Tibial nerve (tissue), 4 donors: ENCODE results near the gene BMX.

ENCODE experiments used
- CTCF ChIP-seq, 5 experiments: fragments of 200-600 bp in 3 of 5; fragments of 450-650 bp in 2 of 5; sonication (generic) in 3 of 5; IDR thresholded peaks; one replicate each; pipeline ENCODE4 v1.5.1; 2016 to 2019; ENCODE audit warnings: antibody characterized with exemption in 5 of 5, mild to moderate bottlenecking in 3 of 5, moderate library complexity in 2 of 5
- EP300 ChIP-seq, 2 donors: sonication (generic); formaldehyde crosslinking; IDR thresholded peaks; one replicate each; pipeline ENCODE4 v1.6.1; 2017; ENCODE audit warnings: antibody characterized with exemption in 2 of 2, mild to moderate bottlenecking in 1 of 2

- TF ChIP-seq CTCF (IDR thresholded peaks at IDR 0.05) (no peak), EP300 (IDR thresholded peaks at IDR 0.05) (no peak)
Measured at GRCh38 chrX:15525664-15526416, 25.2 kb downstream of the BMX start.
